Activated naive CD8-positive, alpha-beta T cell treated with anti-CD3 and anti-CD28 coated beads, Interleukin-2, amount 10 ng/mL, durations not matched to agents 7 days and 5 days (primary cell): Measurements from ENCODE around the gene FYN. TPM values are rescaled to one million over a fixed set of nuclear protein-coding genes. Genes with fewer than 3 reads are reported as not detected.
"Not testable (repeated sequence)": the region's sequence is repeated elsewhere in the genome, so short reads cannot be mapped to it uniquely, and the experiment has no call there.

Experiments used
- ATAC-seq: fragments of 150-1000 bp; cut with Tn5 transposase; one replicate; pipeline ENCODE4 v1.10.0; 2021; ENCODE audit warnings: low read depth, moderate library complexity
- POLR2A ChIA-PET: fragments of 350-600 bp; sonication (Branson Sonifier 250); formaldehyde crosslinking; loops from one replicate; lab custom pipeline; 2021; ENCODE audit warnings: antibody characterized with exemption; lab: Charles Lee
- DNase-seq: peaks from one replicate; pipeline ENCODE4 v3.0.0; 2021
- H3K27ac Mint-ChIP-seq: one replicate; pipeline ENCODE4 v1.8.0; 2022; ENCODE audit warnings: mild to moderate bottlenecking, mixed read lengths
- H3K27me3 Mint-ChIP-seq: one replicate; pipeline ENCODE4 v1.8.0; 2022; ENCODE audit warnings: mild to moderate bottlenecking, moderate library complexity, mixed read lengths
- H3K36me3 Mint-ChIP-seq: one replicate; pipeline ENCODE4 v1.8.0; 2021; ENCODE audit warnings: mild to moderate bottlenecking, mixed read lengths
- H3K4me1 Mint-ChIP-seq: one replicate; pipeline ENCODE4 v1.8.0; 2021; ENCODE audit warnings: mixed read lengths
- H3K4me3 Mint-ChIP-seq: one replicate; pipeline ENCODE4 v1.8.0; 2022; ENCODE audit warnings: mild to moderate bottlenecking, moderate library complexity, mixed read lengths
- H3K9me3 Mint-ChIP-seq: one replicate; pipeline ENCODE4 v1.8.0; 2021; ENCODE audit warnings: mixed read lengths
- total RNA-seq, 2 experiments: library from RNA; stranded (reverse); gene quantifications; one replicate each; pipeline ENCODE4 v1.2.3, GENCODE V29; 2021

The FYN gene
- total RNA-seq, 2 experiments from 2014 or later, result 363 to 409 TPM

- DNase-seq (peak; percentile 62), ATAC-seq (peak; percentile 80)
- H3K27ac Mint-ChIP-seq, result no peak overlapping the region
- POLR2A ChIA-PET, result interaction anchor here (0.8 to 2.6 kb wide), 14 partner anchors 15 to 150 kb away, joined by 3 to 9 read pairs (median 4); partner anchors contain the start of gene FYN
- H3K4me3 Mint-ChIP-seq, result no peak overlapping the region
- H3K36me3 Mint-ChIP-seq, result peaks cover 1% of the 10 kb centered on the region
- peaks cover 59% of the 10 kb centered on the region for H3K4me1 Mint-ChIP-seq
- H3K27me3 Mint-ChIP-seq, result no peaks in the 10 kb centered on the region
- no peaks in the 10 kb centered on the region for H3K9me3 Mint-ChIP-seq
Measured at GRCh38 chr6:111843347-111844147, 29.7 kb downstream of the FYN start.

DNA sequence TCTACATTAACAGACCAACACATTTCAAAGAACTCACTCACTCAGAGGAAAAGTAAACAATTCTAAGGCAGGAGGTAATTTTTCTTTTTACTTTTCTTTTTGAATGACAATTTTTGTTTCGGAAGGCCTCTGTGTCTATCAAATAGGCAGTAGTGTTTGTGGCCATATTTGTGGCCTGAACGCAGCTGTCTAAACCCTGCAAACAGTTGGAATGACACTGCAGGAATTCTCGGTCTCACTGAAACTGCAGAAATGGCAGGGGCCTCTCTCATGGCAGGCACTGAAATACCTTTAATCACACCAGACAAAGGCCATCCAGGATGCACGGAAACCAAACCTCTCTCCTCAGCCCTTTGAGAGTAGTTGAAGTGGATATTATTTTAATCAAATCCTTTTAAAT lies 30.4 kb downstream of the FYN start:
- DNase-seq, result no peak
- H3K9me3 Mint-ChIP-seq, result no peaks in the 10 kb centered on the region
- no peak overlapping the region for H3K4me3 Mint-ChIP-seq
- H3K36me3 Mint-ChIP-seq, result peaks cover 3% of the 10 kb centered on the region
- H3K27me3 Mint-ChIP-seq, result no peaks in the 10 kb centered on the region
- no peak overlapping the region for H3K27ac Mint-ChIP-seq
- POLR2A ChIA-PET, result interaction anchor here (0.9 to 2.6 kb wide), 4 partner anchors 16 to 151 kb away, joined by 4 to 8 read pairs (median 4); partner anchors contain the start of gene FYN
- no peak for ATAC-seq
- peaks cover 61% of the 10 kb centered on the region for H3K4me1 Mint-ChIP-seq

DNA sequence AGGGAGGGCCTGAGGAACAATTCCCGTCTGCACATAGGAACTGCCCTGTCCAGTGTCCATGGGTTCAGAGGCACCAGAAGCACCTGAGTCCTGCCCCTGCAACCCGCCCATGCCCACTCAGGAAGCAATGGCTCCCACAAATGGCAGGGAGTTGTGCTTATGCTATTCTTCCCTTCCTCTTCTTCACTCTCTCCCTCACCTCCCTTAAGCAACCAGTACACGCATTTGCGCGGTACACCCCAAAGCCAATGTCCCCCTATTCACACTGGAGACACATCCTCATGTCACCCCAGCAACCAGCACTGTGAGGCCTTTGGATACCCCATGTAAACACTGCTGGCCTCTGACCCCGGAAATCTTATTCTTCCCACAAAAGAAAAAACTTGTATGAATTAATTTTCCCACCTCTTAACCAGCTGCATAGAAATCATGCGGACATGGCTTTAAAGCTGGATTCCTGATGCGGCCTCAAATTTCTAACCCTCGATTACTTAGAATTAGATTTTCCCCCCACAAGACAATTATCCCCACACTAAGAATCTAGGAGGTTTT lies 30.9 kb downstream of the FYN start:
- Mint-ChIP-seq H3K27me3 (no peaks in the 10 kb centered on the region), H3K27ac (no peak overlapping the region), H3K4me1 (peaks cover 61% of the 10 kb centered on the region), H3K36me3 (peaks cover 5% of the 10 kb centered on the region), H3K4me3 (no peak overlapping the region), H3K9me3 (no peaks in the 10 kb centered on the region)
- POLR2A ChIA-PET, result interaction anchor here (0.6 to 1.4 kb wide), 2 partner anchors 17 to 39 kb away, joined by 3 to 4 read pairs; no protein-coding TSS in a partner anchor
- DNase-seq, result no peak
- no peak for ATAC-seq

DNA sequence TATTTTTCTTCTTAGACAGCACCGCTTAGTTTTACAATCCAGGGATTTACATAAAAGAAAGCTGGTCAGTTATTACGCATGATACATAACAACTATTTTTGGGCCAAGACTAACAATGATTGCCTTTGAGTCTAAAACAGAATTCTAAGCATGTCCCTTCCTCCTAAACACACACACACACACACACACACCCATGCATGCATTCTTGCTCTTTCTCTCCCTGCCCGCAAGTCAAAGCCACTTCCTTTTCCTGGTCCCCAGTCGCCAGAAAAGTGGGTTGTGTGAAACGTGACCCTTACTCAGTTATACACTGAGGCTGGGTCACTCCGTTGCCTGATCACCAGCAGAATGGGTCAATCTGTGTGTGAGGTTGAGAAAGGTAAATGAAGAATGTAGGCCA lies 31.4 kb downstream of the FYN start:
- Mint-ChIP-seq H3K4me1 (peaks cover 60% of the 10 kb centered on the region), H3K27me3 (no peaks in the 10 kb centered on the region), H3K4me3 (no peak overlapping the region), H3K36me3 (peaks cover 5% of the 10 kb centered on the region), H3K9me3 (no peaks in the 10 kb centered on the region), H3K27ac (no peak overlapping the region)
- POLR2A ChIA-PET, result interaction anchor here (0.6 kb wide), 1 partner anchor 38 kb away, joined by 3 read pairs; no protein-coding TSS in a partner anchor
- ATAC-seq (no peak), DNase-seq (peak; percentile 66)

DNA sequence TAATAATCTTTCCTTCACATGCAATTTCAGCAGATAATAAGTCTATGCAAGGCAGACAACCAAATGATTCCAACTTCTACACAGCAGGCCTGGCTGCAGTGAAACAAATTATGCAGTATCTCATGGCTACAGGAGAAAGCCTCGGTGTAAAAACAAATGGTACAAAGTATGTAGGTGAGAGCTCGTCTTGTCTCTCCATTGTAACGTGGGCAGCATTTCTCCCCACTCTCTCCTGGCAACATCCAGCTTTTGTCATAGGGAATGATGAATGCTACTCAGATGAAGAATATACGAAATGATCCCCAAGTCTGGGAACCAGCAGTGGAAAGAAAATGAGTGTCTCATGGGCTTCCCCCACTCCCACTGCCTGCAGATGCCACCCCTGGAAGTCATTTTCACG lies 32.4 kb downstream of the FYN start:
- Mint-ChIP-seq H3K4me1 (peaks cover 53% of the 10 kb centered on the region), H3K9me3 (no peaks in the 10 kb centered on the region), H3K27me3 (no peaks in the 10 kb centered on the region), H3K4me3 (no peak overlapping the region), H3K27ac (no peak overlapping the region), H3K36me3 (peaks cover 7% of the 10 kb centered on the region)
- DNase-seq, result no peak
- POLR2A ChIA-PET, result interaction anchor here (1.0 to 1.3 kb wide), 2 partner anchors 17 to 79 kb away, joined by 3 read pairs; no protein-coding TSS in a partner anchor
- no peak for ATAC-seq

GRCh38 chr6:111838749-111839484 lies 34.3 kb downstream of the FYN start:
- Mint-ChIP-seq H3K4me1 (peaks cover 49% of the 10 kb centered on the region), H3K4me3 (peak overlapping the region; percentile 37), H3K27me3 (no peaks in the 10 kb centered on the region), H3K27ac (peak overlapping the region; percentile 91), H3K36me3 (peaks cover 17% of the 10 kb centered on the region), H3K9me3 (no peaks in the 10 kb centered on the region)
- peak; percentile 17 for ATAC-seq
- POLR2A ChIA-PET, result interaction anchor here (0.9 kb wide), 1 partner anchor 12 kb away, joined by 3 read pairs; no protein-coding TSS in a partner anchor
- no peak for DNase-seq

DNA sequence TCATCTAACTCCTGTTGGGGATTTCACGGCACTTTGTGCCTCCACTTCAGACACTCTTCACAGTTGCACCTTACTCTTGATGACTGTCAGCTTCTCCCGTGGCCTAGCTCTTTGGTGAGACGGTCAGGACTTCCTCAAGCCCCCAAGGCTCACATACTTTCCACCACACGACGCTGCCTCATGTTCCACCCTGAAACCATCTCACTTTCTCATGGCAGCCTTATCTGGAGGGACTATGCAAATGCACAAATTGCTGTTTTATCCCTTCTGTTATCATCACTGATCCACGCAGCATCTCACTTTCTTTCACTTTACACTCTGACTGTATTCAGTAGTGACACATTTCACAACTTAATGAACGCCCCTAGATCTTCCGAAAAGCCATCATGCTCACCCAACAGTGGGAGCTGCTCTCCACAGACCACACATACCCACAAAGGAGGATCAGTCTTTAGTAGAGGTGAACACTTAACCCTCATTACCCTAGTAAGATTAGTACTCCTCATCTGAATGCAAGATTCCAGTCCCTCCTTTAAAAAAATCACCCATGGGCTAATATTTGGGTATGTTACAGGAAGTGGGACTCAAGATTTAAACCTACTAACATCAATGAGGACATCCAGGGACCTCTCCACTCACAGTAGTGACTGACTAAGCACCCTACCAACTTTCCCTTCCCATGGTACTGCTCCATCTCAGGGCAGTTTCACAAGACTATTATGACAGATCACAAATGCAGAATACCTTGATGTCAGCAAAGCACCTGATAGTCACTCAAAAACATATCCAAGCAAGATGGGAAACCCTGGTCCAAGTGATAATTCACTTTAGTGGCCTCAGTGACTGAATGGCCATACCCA lies 35.4 kb downstream of the FYN start:
- H3K27me3 Mint-ChIP-seq, result no peaks in the 10 kb centered on the region
- H3K27ac Mint-ChIP-seq, result peak overlapping the region; percentile 91
- H3K4me3 Mint-ChIP-seq, result peak overlapping the region; percentile 73
- no peaks in the 10 kb centered on the region for H3K9me3 Mint-ChIP-seq
- peaks cover 59% of the 10 kb centered on the region for H3K4me1 Mint-ChIP-seq
- no peak for DNase-seq
- peak; percentile 74 for ATAC-seq
- POLR2A ChIA-PET, result interaction anchor here (1.0 to 1.3 kb wide), 2 partner anchors 12 to 24 kb away, joined by 4 to 6 read pairs; no protein-coding TSS in a partner anchor
- H3K36me3 Mint-ChIP-seq, result peaks cover 20% of the 10 kb centered on the region

- Mint-ChIP-seq H3K36me3 (peaks cover 20% of the 10 kb centered on the region), H3K4me3 (peak overlapping the region; percentile 73), H3K27me3 (no peaks in the 10 kb centered on the region), H3K9me3 (no peaks in the 10 kb centered on the region), H3K4me1 (peaks cover 62% of the 10 kb centered on the region), H3K27ac (peak overlapping the region; percentile 91)
- POLR2A ChIA-PET, result interaction anchor here (1.3 kb wide), 1 partner anchor 11 kb away, joined by 4 read pairs; no protein-coding TSS in a partner anchor
- DNase-seq, result no peak
- ATAC-seq, result no peak
Measured at GRCh38 chr6:111837007-111837406, 36.2 kb downstream of the FYN start.

DNA sequence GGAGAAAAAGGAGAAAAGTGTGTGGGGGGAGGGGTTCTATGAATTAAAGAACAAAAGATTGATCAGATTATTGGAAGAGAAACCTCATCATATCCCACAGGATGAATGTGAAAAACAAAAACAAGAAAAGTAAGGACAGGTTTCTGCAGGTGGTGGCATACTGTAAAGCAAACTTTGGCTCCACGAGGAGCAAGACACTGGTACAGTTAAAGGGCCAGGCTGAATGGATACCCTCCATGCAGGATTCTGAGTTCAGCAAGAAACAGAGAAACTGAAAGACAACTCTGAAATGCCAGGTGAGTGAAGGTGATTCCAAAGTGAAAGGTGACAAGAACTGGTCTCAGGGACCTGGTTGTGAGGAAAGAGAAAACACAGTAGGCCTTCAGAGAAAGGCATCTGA lies 37.4 kb downstream of the FYN start:
- no peaks in the 10 kb centered on the region for H3K9me3 Mint-ChIP-seq
- peaks cover 63% of the 10 kb centered on the region for H3K4me1 Mint-ChIP-seq
- ATAC-seq (no peak), DNase-seq (no peak)
- H3K27ac Mint-ChIP-seq, result peak overlapping the region; percentile 66
- H3K4me3 Mint-ChIP-seq, result peak overlapping the region; percentile 5
- H3K36me3 Mint-ChIP-seq, result peaks cover 22% of the 10 kb centered on the region
- POLR2A ChIA-PET, result no interaction called here
- no peaks in the 10 kb centered on the region for H3K27me3 Mint-ChIP-seq

DNA sequence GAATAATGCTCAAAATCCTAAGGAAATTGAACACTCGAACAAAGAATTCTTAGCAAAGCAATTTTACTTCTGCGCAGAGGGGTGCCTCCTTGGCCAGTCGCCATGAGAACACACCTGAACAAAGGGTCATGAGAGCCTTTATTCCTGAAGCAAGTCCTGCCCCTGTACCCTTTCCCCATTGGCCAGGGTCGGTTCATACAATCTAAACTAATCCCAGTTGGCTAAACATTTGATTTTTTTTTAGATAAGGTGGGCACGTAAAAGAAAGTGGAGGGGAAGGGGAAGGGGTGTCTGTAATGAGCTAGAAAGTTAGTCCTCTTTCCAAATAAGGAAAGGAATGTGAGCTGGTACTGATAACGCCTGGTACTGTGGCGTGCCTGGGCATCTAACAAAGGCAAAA lies 37.9 kb downstream of the FYN start:
- H3K4me3 Mint-ChIP-seq, result peak overlapping the region; percentile 5
- H3K9me3 Mint-ChIP-seq, DNase-seq, H3K27me3 Mint-ChIP-seq, POLR2A ChIA-PET, ATAC-seq: not testable (repeated sequence)
- H3K27ac Mint-ChIP-seq, result peak overlapping the region; percentile 66
- H3K36me3 Mint-ChIP-seq, result peaks cover 26% of the 10 kb centered on the region
- peaks cover 67% of the 10 kb centered on the region for H3K4me1 Mint-ChIP-seq

- Mint-ChIP-seq H3K36me3 (peaks cover 26% of the 10 kb centered on the region), H3K4me3 (no peak overlapping the region), H3K27ac (peak overlapping the region; percentile 48), H3K27me3 (no peaks in the 10 kb centered on the region), H3K4me1 (peaks cover 65% of the 10 kb centered on the region), H3K9me3 (no peaks in the 10 kb centered on the region)
- no peak for ATAC-seq
- DNase-seq, result no peak
- POLR2A ChIA-PET, result no interaction called here
Measured at GRCh38 chr6:111834356-111834755, 38.9 kb downstream of the FYN start.

DNA sequence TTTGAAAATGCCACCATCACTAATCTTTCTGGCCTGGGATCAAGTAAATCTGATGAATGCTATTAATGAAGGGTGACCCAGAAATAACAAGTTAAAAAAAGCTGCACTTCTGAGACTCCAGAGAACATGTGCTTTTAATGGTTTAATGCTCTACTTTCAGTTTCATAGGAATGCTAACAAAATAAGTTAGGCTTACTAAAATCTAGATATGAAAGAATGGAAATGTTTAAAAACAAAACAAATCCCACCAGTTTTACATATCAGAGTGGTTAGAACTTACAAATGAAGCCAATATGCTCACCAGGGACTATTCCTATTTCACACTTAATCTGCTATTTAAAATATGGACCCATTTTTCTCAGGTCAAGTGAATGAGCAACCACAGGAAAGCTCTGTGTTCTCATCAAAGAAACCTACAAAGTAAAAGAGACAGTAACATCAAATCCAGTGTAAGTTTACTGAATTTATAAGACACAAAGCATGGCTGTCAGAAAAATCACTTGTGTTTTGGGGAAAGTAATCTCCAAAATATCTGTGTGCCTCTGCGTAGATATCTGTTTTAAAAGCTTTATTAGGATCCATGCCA lies 40.3 kb downstream of the FYN start:
- Mint-ChIP-seq H3K4me1 (peaks cover 54% of the 10 kb centered on the region), H3K27me3 (no peaks in the 10 kb centered on the region), H3K4me3 (peak overlapping the region; percentile 68), H3K9me3 (no peaks in the 10 kb centered on the region), H3K27ac (peak overlapping the region; percentile 89), H3K36me3 (peaks cover 29% of the 10 kb centered on the region)
- DNase-seq (no peak), ATAC-seq (peak; percentile 17)
- POLR2A ChIA-PET, result interaction anchor here (1.0 to 1.3 kb wide), 2 partner anchors 9 to 40 kb away, joined by 3 to 8 read pairs; partner anchors contain the start of gene FYN
